HepG2 (cell line): Measurements from ENCODE around the gene NFATC3. TPM values are rescaled to one million over a fixed set of nuclear protein-coding genes. Genes with fewer than 3 reads are reported as not detected.
A peak's percentile ranks its signal among the peaks of the same experiment; 100 is the strongest.

Source experiments
- CENPX ChIP-seq: sonication (generic); formaldehyde crosslinking; IDR thresholded peaks from 2 replicates; pipeline ENCODE4 v1.9.0; 2021; ENCODE audit warnings: mild to moderate bottlenecking, missing genetic modification reagents, moderate library complexity
- GLMP ChIP-seq: sonication (generic); formaldehyde crosslinking; IDR thresholded peaks from 2 replicates; pipeline ENCODE4 v1.9.0; 2021; ENCODE audit warnings: missing genetic modification reagents, mild to moderate bottlenecking, borderline replicate concordance
- GRHL1 ChIP-seq: sonication (generic); formaldehyde crosslinking; conservative IDR thresholded peaks from 2 replicates; pipeline ENCODE4 v1.8.0; 2022; ENCODE audit warnings: missing genetic modification reagents
- JDP2 ChIP-seq: sonication (generic); formaldehyde crosslinking; IDR thresholded peaks from 2 replicates; pipeline ENCODE4 v1.8.1; 2022; ENCODE audit warnings: missing genetic modification reagents, borderline replicate concordance
- MLLT10 ChIP-seq: sonication (generic); formaldehyde crosslinking; IDR thresholded peaks from 2 replicates; pipeline ENCODE4 v1.4.0; 2020; ENCODE audit warnings: missing genetic modification reagents
- MNT ChIP-seq: fragments of 450-650 bp; IDR thresholded peaks from 2 replicates; pipeline ENCODE4 v1.6.1; 2016
- MTERF4 ChIP-seq: sonication (generic); formaldehyde crosslinking; IDR thresholded peaks from 2 replicates; pipeline ENCODE4 v1.8.0; 2023; ENCODE audit warnings: mild to moderate bottlenecking, missing genetic modification reagents
- MXD1 ChIP-seq: sonication (generic); formaldehyde crosslinking; IDR thresholded peaks from 2 replicates; pipeline ENCODE4 v1.4.0; 2020; ENCODE audit warnings: mild to moderate bottlenecking, missing genetic modification reagents
- MYNN ChIP-seq: sonication (generic); formaldehyde crosslinking; IDR thresholded peaks from 2 replicates; pipeline ENCODE4 v1.4.0; 2020; ENCODE audit warnings: mild to moderate bottlenecking, low read depth, missing genetic modification reagents
- NR3C1 ChIP-seq: sonication (generic); formaldehyde crosslinking; IDR thresholded peaks from 2 replicates; pipeline ENCODE4 v1.4.0; 2020; ENCODE audit warnings: missing genetic modification reagents
- SP5 ChIP-seq: IDR thresholded peaks from 2 replicates; pipeline ENCODE4 v1.6.1; 2016; ENCODE audit warnings: low read depth, borderline replicate concordance
- UBTF ChIP-seq: sonication (generic); formaldehyde crosslinking; IDR thresholded peaks from 2 replicates; pipeline ENCODE4 v1.4.0; 2020; ENCODE audit warnings: mild to moderate bottlenecking, missing genetic modification reagents
- ZBTB1 ChIP-seq: sonication (generic); formaldehyde crosslinking; IDR thresholded peaks from 2 replicates; pipeline ENCODE4 v1.4.0; 2020; ENCODE audit warnings: missing genetic modification reagents, borderline replicate concordance
- ZBTB38 ChIP-seq: sonication (generic); formaldehyde crosslinking; IDR thresholded peaks from 2 replicates; pipeline ENCODE4 v1.5.1; 2020; ENCODE audit warnings: mild to moderate bottlenecking, missing genetic modification reagents
- ZKSCAN1 ChIP-seq: fragments of 150-350 bp; IDR thresholded peaks from 2 replicates; pipeline ENCODE4 v1.6.1; 2014; ENCODE audit warnings: low read length
- ZNF317 ChIP-seq: sonication (generic); formaldehyde crosslinking; IDR thresholded peaks from 2 replicates; pipeline ENCODE4 v1.5.0; 2020; ENCODE audit warnings: mild to moderate bottlenecking, missing genetic modification reagents
- ZNF33A ChIP-seq: sonication (generic); formaldehyde crosslinking; IDR thresholded peaks from 2 replicates; pipeline ENCODE4 v1.5.1; 2020; ENCODE audit warnings: missing genetic modification reagents, mild to moderate bottlenecking, moderate library complexity, borderline replicate concordance
- ZNF776 ChIP-seq: sonication (generic); formaldehyde crosslinking; IDR thresholded peaks from 2 replicates; pipeline ENCODE4 v1.4.0; 2020; ENCODE audit warnings: mild to moderate bottlenecking, missing genetic modification reagents
- ZNF777 ChIP-seq: sonication (generic); formaldehyde crosslinking; IDR thresholded peaks from 2 replicates; pipeline ENCODE4 v1.4.0; 2020; ENCODE audit warnings: missing genetic modification reagents
- ZZZ3 ChIP-seq: sonication (generic); formaldehyde crosslinking; IDR thresholded peaks from 2 replicates; pipeline ENCODE4 v1.4.0; 2020; ENCODE audit warnings: missing genetic modification reagents, mild to moderate bottlenecking, borderline replicate concordance
- polyA plus RNA-seq, 8 experiments: library from polyadenylated mRNA; depleted of rRNA in 3 of 8; stranded (reverse) in 7 of 8; unstranded in 1 of 8; fragments of >200 nt; fragmentation: Illumina TruSeq in 4 of 8; extraction: Trizol in 4 of 8; gene quantifications; 2 replicates each; pipeline versions ENCODE4 v1.2.1 to v1.2.3, GENCODE V29; 2011 to 2016; ENCODE audit warnings: low read depth in 4 of 8, missing spikeins in 1 of 8, mixed read lengths in 1 of 8; ENCODE audit not compliant: insufficient read depth in 1 of 8
- total RNA-seq, 5 experiments: library from RNA; depleted of rRNA; stranded (reverse); fragments of >200 nt; fragmentation: Illumina TruSeq; extraction: Trizol; gene quantifications; 2 replicates each; pipeline ENCODE4 v1.2.3, GENCODE V29; 2016; ENCODE audit warnings: low read depth in 1 of 5

The NFATC3 gene
- total and polyA plus RNA-seq, 2 of the 13 experiments (the other 11 are each of a cell fraction or from before 2014, with no cell fraction given) = 52.6 to 62.7 TPM

GRCh38 chr16:68085259-68086071 lies at the start of gene NFATC3 (continued):
- TF ChIP-seq MNT (no peak), GLMP (CRISPR knock-in tag) (no peak), ZZZ3 (no peak), MLLT10 (CRISPR knock-in tag) (no peak), MXD1 (CRISPR knock-in tag) (peak; percentile 7; the same call in 1 of the 2 replicates), ZNF777 (CRISPR knock-in tag) (no peak), ZBTB38 (CRISPR knock-in tag) (0 out of 2 replicates have a peak, but pooled peaks have one; percentile 69), ZNF776 (peak; percentile 93), ZNF317 (CRISPR knock-in tag) (no peak), SP5 (CRISPR knock-in tag) (0 out of 2 replicates have a peak, but pooled peaks have one; percentile 11), ZBTB1 (CRISPR knock-in tag) (no peak), GRHL1 (CRISPR knock-in tag) (no peak), NR3C1 (CRISPR knock-in tag) (no peak), JDP2 (no peak), ZKSCAN1 (no peak), MYNN (CRISPR knock-in tag) (no peak), UBTF (CRISPR knock-in tag) (peak; percentile 87), MTERF4 (CRISPR knock-in tag) (no peak; the same call in 1 of the 2 replicates), ZNF33A (CRISPR knock-in tag) (no peak), CENPX (CRISPR knock-in tag) (no peak; the same call in 1 of the 2 replicates)
